K562 (cell line): ENCODE measurements around the gene SLC22A6. TPM values are rescaled to one million over a fixed set of nuclear protein-coding genes. Genes with fewer than 3 reads are reported as not detected.

Experiments
- ATAC-seq: fragments of 200-7000 bp; cut with Tn5 transposase; 3 replicates; pipeline ENCODE4 v1.9.1; 2020; ENCODE audit warnings: moderate library complexity
- BruUV-seq: library from RNA; stranded (reverse); fragments of 400-500 nt; replicated peaks from 2 replicates; lab custom pipeline; 2021; lab: Mats Ljungman, UMichigan
- CTCF ChIA-PET: fragments of 300-600 bp; formaldehyde crosslinking; extraction: SDS; loops from one replicate; lab custom pipeline; 2021; ENCODE audit warnings: low intra/inter-chr PET ratio; lab: Yijun Ruan, JAX
- POLR2A ChIA-PET: fragments of 300-600, 350-650 bp; sonication (Branson Sonifier 250); formaldehyde crosslinking; extraction: SDS; loops from one replicate; lab custom pipeline; 2021; ENCODE audit warnings: antibody characterized with exemption, inconsistent platforms; lab: Yijun Ruan, JAX
- DNase-seq, 4 experiments: peaks; one replicate each; pipeline versions ENCODE4 v3.0.0 to v3.0.0-alpha.2; 2011 to 2018; ENCODE audit warnings: low spot score in 3 of 4, mixed read lengths in 3 of 4; ENCODE audit errors: extremely low read depth in 1 of 4
- FAIRE-seq: peaks from 2 replicates; lab custom pipeline; 2011; peaks lifted over from hg19 to GRCh38; lab: Jason Lieb, UNC
- H2AFZ ChIP-seq: 2 replicates; pipeline ENCODE4 v1.6.0; 2011; ENCODE audit warnings: low read depth, low read length, control low read depth, inconsistent platforms
- H3K27ac ChIP-seq: fragments of 200-600 bp; 3 replicates; pipeline ENCODE4 v1.8.0; 2011; ENCODE audit warnings: low read depth, mild to moderate bottlenecking, control low read depth, inconsistent platforms, low read length, moderate library complexity, mixed read lengths; ENCODE audit errors: extremely low read depth
- H3K27me3 ChIP-seq, 2 experiments: fragments of 300-600 bp in 1 of 2; 2 replicates in 1 of 2; 3 replicates in 1 of 2; pipeline versions ENCODE4 v1.6.0 to v1.8.0; 2011; ENCODE audit warnings: inconsistent platforms in 2 of 2, low read length in 2 of 2, mild to moderate bottlenecking in 1 of 2, mixed read lengths in 1 of 2, moderate library complexity in 1 of 2; ENCODE audit not compliant: control insufficient read depth in 2 of 2, insufficient read depth in 2 of 2
- H3K36me3 ChIP-seq: fragments of 300-600 bp; 3 replicates; pipeline ENCODE4 v1.8.0; 2011; ENCODE audit warnings: mild to moderate bottlenecking, low read length, inconsistent platforms; ENCODE audit not compliant: control insufficient read depth, insufficient read depth
- H3K4me1 ChIP-seq, 2 experiments: fragments of 200-600 bp in 1 of 2; replicated peaks in 1 of 2; 2 replicates in 1 of 2; 3 replicates in 1 of 2; pipeline versions ENCODE4 v1.5.1 to v1.8.0; 2011; ENCODE audit warnings: inconsistent platforms in 2 of 2, low read length in 2 of 2, mild to moderate bottlenecking in 1 of 2, mixed read lengths in 1 of 2, moderate library complexity in 1 of 2; ENCODE audit not compliant: control insufficient read depth in 2 of 2, insufficient read depth in 2 of 2
- H3K4me2 ChIP-seq: 2 replicates; pipeline ENCODE4 v1.6.1; 2011; ENCODE audit warnings: low read length, control low read depth, inconsistent platforms, mixed read lengths; ENCODE audit not compliant: insufficient read depth
- H3K4me3 ChIP-seq: fragments of 200-600 bp; sonication (generic), shearing (Covaris generic); 2 replicates; pipeline ENCODE4 v1.5.1; 2016; ENCODE audit warnings: control low read depth, inconsistent platforms
- H3K79me2 ChIP-seq: fragments of 200-600 bp; 3 replicates; pipeline ENCODE4 v1.8.0; 2011; ENCODE audit warnings: low read length, inconsistent platforms; ENCODE audit not compliant: control insufficient read depth, insufficient read depth
- H3K9ac ChIP-seq, 2 experiments: 2 replicates each; pipeline versions ENCODE4 v1.6.0 to v1.6.1; 2011; ENCODE audit warnings: low read depth in 2 of 2, low read length in 2 of 2, control low read depth in 1 of 2, inconsistent platforms in 1 of 2, mild to moderate bottlenecking in 1 of 2, mixed read lengths in 1 of 2; ENCODE audit not compliant: insufficient read depth in 1 of 2
- H3K9me1 ChIP-seq: one replicate; pipeline ENCODE4 v1.6.0; 2011; ENCODE audit warnings: inconsistent platforms, mild to moderate bottlenecking, low read length, moderate library complexity; ENCODE audit not compliant: control insufficient read depth, insufficient read depth
- H3K9me3 ChIP-seq: replicated peaks from 2 replicates; pipeline ENCODE4 v1.5.1; 2011; ENCODE audit warnings: low read depth, low read length, inconsistent platforms; ENCODE audit not compliant: control insufficient read depth, insufficient read depth
- H4K20me1 ChIP-seq: replicated peaks from 2 replicates; pipeline ENCODE4 v1.6.1; 2011; ENCODE audit warnings: low read length, inconsistent platforms, mixed read lengths; ENCODE audit not compliant: control insufficient read depth, insufficient read depth
- ARHGAP35 ChIP-seq: fragments of 450-650 bp; IDR thresholded peaks from 2 replicates; pipeline ENCODE4 v1.6.1; 2018; ENCODE audit not compliant: partially characterized antibody
- CBX1 ChIP-seq: sonication (generic); IDR thresholded peaks from 2 replicates; pipeline ENCODE4 v1.6.1; 2016; ENCODE audit warnings: antibody characterized with exemption, low read depth, mild to moderate bottlenecking
- CC2D1A ChIP-seq: fragments of 450-650 bp; IDR thresholded peaks from 2 replicates; pipeline ENCODE4 v1.6.1; 2017; ENCODE audit warnings: mild to moderate bottlenecking
- ERF ChIP-seq: fragments of 450-650 bp; formaldehyde crosslinking; IDR thresholded peaks from 2 replicates; pipeline ENCODE4 v1.4.0; 2020; ENCODE audit warnings: mild to moderate bottlenecking, mixed read lengths
- KAT7 ChIP-seq: sonication (generic); formaldehyde crosslinking; IDR thresholded peaks from 2 replicates; pipeline ENCODE4 v1.8.0; 2022; ENCODE audit warnings: missing genetic modification reagents, mild to moderate bottlenecking, borderline replicate concordance
- KLF1 ChIP-seq: fragments of 450-650 bp; IDR thresholded peaks from 2 replicates; pipeline ENCODE4 v1.6.1; 2016; ENCODE audit warnings: missing genetic modification characterization, missing compliant biosample characterization
- MAZ ChIP-seq, 2 experiments: fragments of 450-650 bp in 1 of 2; sonication (generic) in 1 of 2; formaldehyde crosslinking; IDR thresholded peaks in 1 of 2; conservative IDR thresholded peaks in 1 of 2; 2 replicates each; pipeline versions ENCODE4 v1.4.0 to v1.5.0; 2020; ENCODE audit warnings: mild to moderate bottlenecking in 1 of 2, missing genetic modification reagents in 1 of 2
- NR4A1 ChIP-seq, 2 experiments: fragments of 250-450 bp in 1 of 2; fragments of 450-650 bp in 1 of 2; sonication (Bioruptor Pico) in 1 of 2; IDR thresholded peaks; 2 replicates each; pipeline versions ENCODE4 v1.4.0 to v1.6.1; 2016 to 2020; ENCODE audit warnings: mild to moderate bottlenecking in 2 of 2, missing compliant biosample characterization in 1 of 2, missing genetic modification characterization in 1 of 2, moderate library complexity in 1 of 2
- PTBP1 ChIP-seq: fragments of 200-400 bp; formaldehyde crosslinking; IDR thresholded peaks from 2 replicates; pipeline ENCODE4 v1.6.1; 2017; ENCODE audit warnings: low read depth, low read length
- RHOXF2B ChIP-seq: fragments of 250-450 bp; sonication (Bioruptor Pico); conservative IDR thresholded peaks from 2 replicates; pipeline ENCODE4 v1.5.1; 2021
- ZC3H4 ChIP-seq: sonication (generic); formaldehyde crosslinking; IDR thresholded peaks from 2 replicates; pipeline ENCODE4 v1.9.0; 2021; ENCODE audit warnings: missing genetic modification reagents, borderline replicate concordance
- ZNF77 ChIP-seq: fragments of 250-450 bp; sonication (Bioruptor Pico); IDR thresholded peaks from 2 replicates; pipeline ENCODE4 v1.5.0; 2020
- WGBS: fragments of 100-300 bp; shearing (Covaris generic); methylation state at CpG from one replicate; pipeline ENCODE4 v1.1.6; 2016; ENCODE audit warnings: low coverage, mixed read lengths; ENCODE audit not compliant: insufficient coverage; ENCODE audit errors: missing lambda C conversion rate; 5-methylcytosine and 5-hydroxymethylcytosine counted together
- in situ Hi-C: fragments of 300-500 bp; cut with MboI; formaldehyde crosslinking; loops from 4 replicates; pipeline ENCODE4 v1.15.0; 2018; ENCODE audit warnings: inconsistent platforms, mixed read lengths
- intact Hi-C: fragments of 100-400 bp; cut with micrococcal nuclease; formaldehyde crosslinking; loops from 2 replicates; pipeline ENCODE4 v1.14.2; 2022
- polyA plus RNA-seq, 8 experiments: library from polyadenylated mRNA; depleted of rRNA in 4 of 8; stranded (reverse) in 5 of 8; unstranded in 3 of 8; fragments of >200 nt; fragmentation: Nextera tagmentation in 2 of 8; fragmentation: Illumina TruSeq in 1 of 8; extraction: Ambion mirVana in 2 of 8; extraction: Trizol in 1 of 8; gene quantifications; 2 replicates each; pipeline versions ENCODE4 v1.2.1 to v1.2.3, GENCODE V29; 2011 to 2014; ENCODE audit warnings: inconsistent platforms in 1 of 8, missing spikeins in 1 of 8
- total RNA-seq, 7 experiments: library from RNA; depleted of rRNA in 6 of 7; stranded (reverse); fragments of >200 nt in 6 of 7; fragmentation: Illumina TruSeq in 2 of 7; extraction: Trizol in 2 of 7; gene quantifications; 2 replicates each; pipeline versions ENCODE4 v1.2.1 to v1.2.3, GENCODE V29; 2011 to 2021; ENCODE audit warnings: low replicate concordance in 1 of 7
- TF ChIP-seq, protein P1 (sequence below): fragments of 200-800 bp; sonication (Bioruptor generic); IDR thresholded peaks from 2 replicates; pipeline ENCODE4 v1.6.1; 2017; ENCODE audit warnings: missing genetic modification characterization, missing compliant biosample characterization
- TF ChIP-seq, protein P2 (sequence below): fragments of 250-450 bp; sonication (Bioruptor Pico); IDR thresholded peaks from 2 replicates; pipeline ENCODE4 v1.8.0; 2022; ENCODE audit warnings: moderate library complexity, mild to moderate bottlenecking, inconsistent platforms

Gene SLC22A6
- total and polyA plus RNA-seq, 9 of the 15 experiments (the other 6 are each of a cell fraction or from before 2014, with no cell fraction given): not detected

DNA sequence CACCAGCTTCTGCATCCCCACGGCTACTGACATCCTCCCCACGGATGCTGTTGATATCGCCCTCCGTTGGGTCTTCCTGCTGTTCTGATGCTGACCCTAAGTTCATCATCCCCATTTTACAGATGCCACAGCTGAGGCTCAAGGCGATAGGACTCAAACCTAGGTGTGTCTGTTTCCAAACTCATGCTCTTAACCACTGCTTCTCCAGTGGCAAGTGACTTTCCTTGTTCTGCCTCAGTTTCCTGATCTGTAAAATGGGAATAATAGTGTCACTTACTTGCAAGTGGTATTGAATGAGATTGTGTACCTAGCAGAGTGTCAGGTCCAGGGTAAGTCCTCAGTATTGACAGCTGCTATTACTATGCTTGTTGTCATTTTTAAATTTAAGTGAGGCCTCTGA lies 14.4 kb upstream of the SLC22A6 start (continued):
- no peak for TF ChIP-seq KAT7 (CRISPR knock-in tag)

DNA sequence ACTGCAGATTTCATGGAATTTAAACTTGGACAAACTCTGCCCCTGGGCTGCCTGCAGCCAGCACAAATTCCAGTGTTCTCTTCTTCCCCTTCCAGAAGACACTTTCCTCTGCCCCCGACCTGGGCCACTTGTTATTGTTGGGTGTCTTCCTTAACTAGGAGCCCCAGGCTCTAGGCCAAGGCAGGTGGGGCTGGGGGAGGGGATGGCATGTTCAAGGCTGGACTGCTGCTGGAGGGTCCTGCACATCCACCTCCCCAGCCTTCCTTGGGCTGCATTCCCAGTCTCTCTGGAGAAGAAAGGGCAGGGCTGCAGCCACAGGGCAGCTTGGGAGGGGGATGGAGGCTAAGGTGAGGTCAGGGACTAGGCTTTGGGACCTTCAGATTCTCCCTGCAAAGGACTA lies 11.5 kb upstream of the SLC22A6 start:
- no peaks in the 10 kb centered on the region for H3K36me3 ChIP-seq
- TF ChIP-seq CC2D1A (no peak), CBX1 (no peak), RHOXF2B (CRISPR knock-in tag) (no peak), ARHGAP35 (no peak), ERF (CRISPR knock-in tag) (no peak), ZC3H4 (no peak), PTBP1 (no peak), KLF1 (tag) (no peak), MAZ (CRISPR knock-in tag; conservative IDR thresholded peaks at IDR 0.05 in 1 of 2, IDR thresholded peaks at IDR 0.05 in 1 of 2) (no peak), ZNF77 (CRISPR knock-in tag) (no peak), NR4A1 (CRISPR knock-in tag; IDR thresholded peaks at IDR 0.05) (no peak), NR4A1 (tag; IDR thresholded peaks at IDR 0.05) (no peak)
- TF ChIP-seq, protein P1, sequence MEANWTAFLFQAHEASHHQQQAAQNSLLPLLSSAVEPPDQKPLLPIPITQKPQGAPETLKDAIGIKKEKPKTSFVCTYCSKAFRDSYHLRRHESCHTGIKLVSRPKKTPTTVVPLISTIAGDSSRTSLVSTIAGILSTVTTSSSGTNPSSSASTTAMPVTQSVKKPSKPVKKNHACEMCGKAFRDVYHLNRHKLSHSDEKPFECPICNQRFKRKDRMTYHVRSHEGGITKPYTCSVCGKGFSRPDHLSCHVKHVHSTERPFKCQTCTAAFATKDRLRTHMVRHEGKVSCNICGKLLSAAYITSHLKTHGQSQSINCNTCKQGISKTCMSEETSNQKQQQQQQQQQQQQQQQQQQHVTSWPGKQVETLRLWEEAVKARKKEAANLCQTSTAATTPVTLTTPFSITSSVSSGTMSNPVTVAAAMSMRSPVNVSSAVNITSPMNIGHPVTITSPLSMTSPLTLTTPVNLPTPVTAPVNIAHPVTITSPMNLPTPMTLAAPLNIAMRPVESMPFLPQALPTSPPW (CRISPR knock-in tag): no peak
- TF ChIP-seq, protein P2, sequence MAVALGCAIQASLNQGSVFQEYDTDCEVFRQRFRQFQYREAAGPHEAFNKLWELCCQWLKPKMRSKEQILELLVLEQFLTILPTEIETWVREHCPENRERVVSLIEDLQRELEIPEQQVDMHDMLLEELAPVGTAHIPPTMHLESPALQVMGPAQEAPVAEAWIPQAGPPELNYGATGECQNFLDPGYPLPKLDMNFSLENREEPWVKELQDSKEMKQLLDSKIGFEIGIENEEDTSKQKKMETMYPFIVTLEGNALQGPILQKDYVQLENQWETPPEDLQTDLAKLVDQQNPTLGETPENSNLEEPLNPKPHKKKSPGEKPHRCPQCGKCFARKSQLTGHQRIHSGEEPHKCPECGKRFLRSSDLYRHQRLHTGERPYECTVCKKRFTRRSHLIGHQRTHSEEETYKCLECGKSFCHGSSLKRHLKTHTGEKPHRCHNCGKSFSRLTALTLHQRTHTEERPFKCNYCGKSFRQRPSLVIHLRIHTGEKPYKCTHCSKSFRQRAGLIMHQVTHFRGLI (CRISPR knock-in tag): no peak
- H3K4me2 ChIP-seq: no peak overlapping the region
- in situ Hi-C loops (no loop called here), intact Hi-C loops (no loop called here)
- CTCF ChIA-PET: no interaction called here
- no TSS peak for BruUV-seq
- no peak overlapping the region for H3K4me3 ChIP-seq
- H3K9ac ChIP-seq: no peak overlapping the region
- no peaks in the 10 kb centered on the region for H3K79me2 ChIP-seq
- H3K9me1 ChIP-seq: no peaks in the 10 kb centered on the region
- DNase-seq (no peak), FAIRE-seq (no peak), ATAC-seq (no peak)
- no peaks in the 10 kb centered on the region for H3K9me3 ChIP-seq
- H3K27me3 ChIP-seq: peaks cover 20 to 86% of the 10 kb centered on the region in 2 experiments
- POLR2A ChIA-PET: no interaction called here
- H4K20me1 ChIP-seq: 0 out of 2 replicates have a peak, but pooled peaks cover 4% of the 10 kb centered on the region
- H3K27ac ChIP-seq: no peak overlapping the region
- no peak overlapping the region for H2AFZ ChIP-seq
- peaks cover 0 to 5% of the 10 kb centered on the region in 2 experiments; a peak in 1 of 5 replicates for H3K4me1 ChIP-seq
- whole genome bisulfite sequencing: 0% methylated on average over 1 of the region's 1 CpG
